H1 (cell line): Measurements from ENCODE around the gene NAA10. TPM values are rescaled to one million over a fixed set of nuclear protein-coding genes. Genes with fewer than 3 reads are reported as not detected.

ENCODE experiments used
- CHD7 ChIP-seq: fragments of 300-600 bp; sonication (generic); IDR thresholded peaks from 2 replicates; pipeline ENCODE4 v1.7.1; 2012; ENCODE audit warnings: low read length, moderate library complexity, mild to moderate bottlenecking, inconsistent platforms; ENCODE audit not compliant: insufficient replicate concordance
- EGR1 ChIP-seq: IDR thresholded peaks from 2 replicates; pipeline ENCODE4 v1.6.1; 2011; ENCODE audit warnings: low read depth, low read length, borderline replicate concordance
- FOSL1 ChIP-seq: IDR thresholded peaks from 2 replicates; pipeline ENCODE4 v1.6.1; 2011; ENCODE audit warnings: mild to moderate bottlenecking, low read depth, low read length, moderate library complexity; ENCODE audit not compliant: insufficient read depth
- HDAC6 ChIP-seq: IDR thresholded peaks from one replicate; pipeline ENCODE4 v1.7.1; 2012; ENCODE audit warnings: low read depth, mild to moderate bottlenecking, inconsistent platforms, low read length, moderate library complexity
- POU5F1 ChIP-seq: IDR thresholded peaks from 2 replicates; pipeline ENCODE4 v1.6.1; 2011; ENCODE audit warnings: low read depth, mild to moderate bottlenecking, low read length, moderate library complexity
- RFX5 ChIP-seq: IDR thresholded peaks from 2 replicates; pipeline ENCODE4 v1.6.1; 2011; ENCODE audit warnings: low read depth, low read length, improper control_type of control experiment, borderline replicate concordance
- TAF1 ChIP-seq: IDR thresholded peaks from 2 replicates; pipeline ENCODE4 v1.6.1; 2011; ENCODE audit warnings: mild to moderate bottlenecking, low read depth, low read length
- TAF7 ChIP-seq: optimal IDR thresholded peaks from 2 replicates; pipeline ENCODE3; 2011; ENCODE audit warnings: low read depth, mild to moderate bottlenecking, inconsistent platforms, low read length, moderate library complexity, borderline replicate concordance
- TCF12 ChIP-seq: IDR thresholded peaks from 2 replicates; pipeline ENCODE4 v1.6.1; 2011; ENCODE audit warnings: low read depth, mild to moderate bottlenecking, low read length
- polyA plus RNA-seq, 7 experiments: library from polyadenylated mRNA; depleted of rRNA in 3 of 7; stranded (reverse) in 5 of 7; unstranded in 2 of 7; fragments of >200 nt in 5 of 7; fragments of 200-250 nt in 2 of 7; gene quantifications; 1 replicate in 5 of 7; 2 replicates in 1 of 7; 4 replicates in 1 of 7; pipeline versions ENCODE4 v1.2.1 to v1.2.3, GENCODE V29; 2011 to 2013; ENCODE audit warnings: missing spikeins in 2 of 7, mixed read lengths in 2 of 7
- total RNA-seq: library from RNA; stranded (reverse); fragmentation: NEBNext Ultra II Directional; extraction: Animal tissue kit (Norgen Biotek cat#: 25700); gene quantifications from 2 replicates; pipeline ENCODE4 v1.2.1, GENCODE V29; 2021

NAA10 gene
- total and polyA plus RNA-seq, 2 of the 8 experiments (the other 6 are each of a cell fraction or from before 2014, with no cell fraction given), result 80.4 to 98.8 TPM

GRCh38 chrX:153881281-153881680, 53.6 kb downstream of the NAA10 start (continued):
- TF ChIP-seq CHD7, result no peak
- TF ChIP-seq POU5F1, result no peak
- TF ChIP-seq EGR1, result no peak
- TF ChIP-seq TAF1, result no peak
- TF ChIP-seq FOSL1, result no peak
- no peak for TF ChIP-seq RFX5
- TF ChIP-seq TAF7, result no peak
- TF ChIP-seq HDAC6, result no peak
- TF ChIP-seq TCF12, result no peak
- TF ChIP-seq, all 59 proteins: peak for 0
